ENCODE data around the gene FAM20C. TPM values are rescaled to one million over a fixed set of nuclear protein-coding genes. Genes with fewer than 3 reads are reported as not detected.

Gene FAM20C
- total and polyA plus RNA-seq, 2 of the 8 experiments (the other 6 are each of a cell fraction or from before 2014, with no cell fraction given), result 9.5 to 34.8 TPM

- POLR2A ChIA-PET (ENCODE audit: partially characterized antibody), result interaction anchor here (0.9 to 1.7 kb wide), 2 partner anchors 11 to 31 kb away, joined by 3 to 5 read pairs; partner anchors contain the start of gene FAM20C
- Histone ChIP-seq H3K18ac (ENCODE audit: extremely low read depth, low read length) (no peak overlapping the region), H3K56ac (replicated peaks; ENCODE audit: insufficient read length, low read depth, low read length) (no peak overlapping the region), H3K4me3 (ENCODE audit: extremely low read depth in 1 of 4, insufficient read depth in 2 of 4, low read depth in 3 of 4, low read length in 4 of 4) (no peak overlapping the region), H2BK15ac (ENCODE audit: low read length) (0 out of 2 replicates have a peak overlapping the region, but pooled peaks have one; percentile 81), H3K9me3 (ENCODE audit: insufficient read depth in 2 of 2, low read depth in 1 of 2, low read length in 1 of 2) (no peaks in the 10 kb centered on the region), H3K23ac (ENCODE audit: insufficient read length) (no peak overlapping the region), H2BK120ac (replicated peaks; ENCODE audit: low read depth, low read length) (no peak overlapping the region), H3K27me3 (replicated peaks in 1 of 4; ENCODE audit: control insufficient read depth in 3 of 4, extremely low read depth in 1 of 4, insufficient read depth in 3 of 4, low read length in 3 of 4) (peaks cover 0 to 3% (median 0%) of the 10 kb centered on the region in 4 experiments; a peak in 2 of 7 replicates), H3K79me1 (ENCODE audit: low read depth, low read length) (no peaks in the 10 kb centered on the region), H2BK12ac (ENCODE audit: low read depth, low read length) (no peak overlapping the region), H2BK5ac (ENCODE audit: low read depth, low read length) (no peak overlapping the region), H2AK5ac (ENCODE audit: low read depth, low read length) (no peak overlapping the region), H2AFZ (ENCODE audit: low read length) (0 out of 2 replicates have a peak overlapping the region, but pooled peaks have one; percentile 64), H3K14ac (ENCODE audit: insufficient read length) (no peak overlapping the region), H3K23me2 (ENCODE audit: low read depth, low read length) (no peaks in the 10 kb centered on the region), H3K9ac (replicated peaks in 1 of 4; ENCODE audit: extremely low read depth in 1 of 4, low read depth in 3 of 4, low read length in 3 of 4) (no peak overlapping the region), H4K5ac (ENCODE audit: insufficient read length, low read depth, low read length) (no peak overlapping the region), H3K27ac (ENCODE audit: low read depth, low read length) (no peak overlapping the region), H3K4me2 (ENCODE audit: insufficient read depth in 1 of 2, low read depth in 2 of 2, low read length in 2 of 2) (no peak overlapping the region), H4K8ac (ENCODE audit: extremely low read depth, insufficient read depth, low read length) (peak overlapping the region; percentile 54; the same call in 1 of the 2 replicates), H3K4ac (replicated peaks; ENCODE audit: insufficient read length, low read depth, low read length) (no peak overlapping the region), H4K20me1 (replicated peaks in 1 of 2; ENCODE audit: control insufficient read depth in 1 of 2, insufficient read depth in 2 of 2, low read length in 2 of 2) (no peaks in the 10 kb centered on the region), H2BK20ac (ENCODE audit: low read length) (no peak overlapping the region), H3K79me2 (ENCODE audit: control insufficient read depth in 1 of 2, insufficient read depth in 2 of 2, low read length in 2 of 2) (no peaks in the 10 kb centered on the region), H3K36me3 (ENCODE audit: control insufficient read depth in 2 of 4, insufficient read depth in 4 of 4, low read length in 3 of 4) (no peaks in the 10 kb centered on the region), H4K91ac (replicated peaks; ENCODE audit: insufficient read length, low read length) (peak overlapping the region; percentile 51), H3K4me1 (replicated peaks in 1 of 4; ENCODE audit: control insufficient read depth in 3 of 4, insufficient read depth in 4 of 4, low read length in 3 of 4) (peaks cover 0 to 5% (median 4%) of the 10 kb centered on the region in 4 experiments; a peak in 5 of 7 replicates)
- WGBS, 2 experiments (ENCODE audit: extremely low coverage in 1 of 2, insufficient coverage in 1 of 2, insufficient read length in 1 of 2, insufficient replicate concordance in 2 of 2, low coverage in 1 of 2, low lambda C conversion rate in 2 of 2, missing lambda C conversion rate in 1 of 2), result 89% methylated on average over 27 of the region's 27 CpGs; no CpG with 5 or more reads in 1 of the 2 experiments
- DNase-seq (ENCODE audit: low read depth in 1 of 2, low spot score in 2 of 2) (no peak), FAIRE-seq (no peak)
- TF ChIP-seq EZH2 (IDR thresholded peaks at IDR 0.05; ENCODE audit: low read depth, low read length, severe bottlenecking), result no peak
- no peak for TF ChIP-seq KDM4A (IDR thresholded peaks at IDR 0.05; ENCODE audit: low read depth, low read length, severe bottlenecking)
- no peak for TF ChIP-seq RNF2 (IDR thresholded peaks at IDR 0.05; ENCODE audit: borderline replicate concordance, low read depth, low read length, missing control alignments, poor library complexity, severe bottlenecking)
- TF ChIP-seq RFX5 (IDR thresholded peaks at IDR 0.05; ENCODE audit: borderline replicate concordance, low read depth, low read length), result no peak
- no peak for TF ChIP-seq CHD2 (IDR thresholded peaks at IDR 0.05; ENCODE audit: low read length)
- no peak for TF ChIP-seq TBP (IDR thresholded peaks at IDR 0.05; ENCODE audit: low read depth, low read length)
- no peak for TF ChIP-seq POLR2A (IDR thresholded peaks at IDR 0.05; ENCODE audit: control extremely low read depth in 1 of 2, low read depth in 2 of 2, low read length in 2 of 2)
- no peak for TF ChIP-seq E2F6 (IDR thresholded peaks at IDR 0.05)
- TF ChIP-seq CBX5 (IDR thresholded peaks at IDR 0.05; ENCODE audit: low read depth, low read length), result no peak
- TF ChIP-seq SRF (IDR thresholded peaks at IDR 0.05; ENCODE audit: low read depth, low read length), result no peak
- CTCF ChIA-PET (ENCODE audit: partially characterized antibody), result interaction anchor here (0.7 to 1.7 kb wide), 6 partner anchors 34 to 96 kb away, joined by 3 read pairs; no protein-coding TSS in a partner anchor
Measured at GRCh38 chr7:160958-161725, 31.2 kb upstream of the FAM20C start.
